SK-N-SH (cell line): ENCODE data around the gene RNF149. TPM values are rescaled to one million over a fixed set of nuclear protein-coding genes. Genes with fewer than 3 reads are reported as not detected.
"Not testable (repeated sequence)": the region's sequence is repeated elsewhere in the genome, so short reads cannot be mapped to it uniquely, and the experiment has no call there.

ENCODE experiments used
- CTCF ChIA-PET: fragments of 300-600, 350-600 bp; formaldehyde crosslinking; extraction: SDS; loops from one replicate; lab custom pipeline; 2021; lab: Yijun Ruan, JAX
- POLR2A ChIA-PET: fragments of 350-600 bp; sonication (Branson Sonifier 250); formaldehyde crosslinking; extraction: SDS; loops from one replicate; lab custom pipeline; 2020; ENCODE audit warnings: antibody characterized with exemption, inconsistent platforms; lab: Yijun Ruan, JAX
- DNase-seq: peaks from one replicate; pipeline ENCODE4 v3.0.0; 2012
- H2AFZ ChIP-seq: fragments of 200-600 bp; sonication (generic); 2 replicates; pipeline ENCODE4 v1.8.1; 2016; ENCODE audit warnings: antibody characterized with exemption, mild to moderate bottlenecking, low read depth
- H3F3A ChIP-seq: fragments of 200-600 bp; sonication (generic); replicated peaks from 2 replicates; pipeline ENCODE3; 2016; ENCODE audit warnings: antibody characterized with exemption, mild to moderate bottlenecking; ENCODE audit not compliant: insufficient read depth
- H3K27ac ChIP-seq, 2 experiments: fragments of 200-500 bp in 1 of 2; fragments of 200-600 bp in 1 of 2; sonication (Bioruptor generic) in 1 of 2; sonication (generic), shearing (Covaris generic) in 1 of 2; 2 replicates each; pipeline versions ENCODE4 v1.5.1 to v1.6.1; 2014 to 2016; ENCODE audit warnings: low read depth in 2 of 2, inconsistent platforms in 1 of 2, low read length in 1 of 2, mild to moderate bottlenecking in 1 of 2, mixed read lengths in 1 of 2
- H3K27me3 ChIP-seq: fragments of 200-600 bp; sonication (generic), shearing (Covaris generic); 2 replicates; pipeline ENCODE4 v1.6.1; 2016; ENCODE audit warnings: mixed run types; ENCODE audit not compliant: insufficient read depth
- H3K36me3 ChIP-seq, 2 experiments: fragments of 200-500 bp in 1 of 2; fragments of 200-600 bp in 1 of 2; sonication (Bioruptor generic) in 1 of 2; sonication (generic) in 1 of 2; replicated peaks in 1 of 2; 2 replicates each; pipeline versions ENCODE3 to v1.5.1; 2014 to 2016; ENCODE audit warnings: low read length in 1 of 2, mild to moderate bottlenecking in 1 of 2; ENCODE audit not compliant: insufficient read depth in 2 of 2, control insufficient read depth in 1 of 2
- H3K4me1 ChIP-seq, 2 experiments: fragments of 200-500 bp in 1 of 2; fragments of 200-600 bp in 1 of 2; sonication (Bioruptor generic) in 1 of 2; sonication (generic), shearing (Covaris generic) in 1 of 2; 2 replicates each; pipeline versions ENCODE4 v1.5.1 to v1.6.1; 2014 to 2016; ENCODE audit warnings: low read depth in 1 of 2, low read length in 1 of 2, mixed run types in 1 of 2; ENCODE audit not compliant: insufficient read depth in 2 of 2, control insufficient read depth in 1 of 2
- H3K4me2 ChIP-seq: fragments of 200-600 bp; sonication (generic), shearing (Covaris generic); 2 replicates; pipeline ENCODE4 v1.6.1; 2017; ENCODE audit warnings: mixed run types
- H3K4me3 ChIP-seq, 2 experiments: fragments of 200-500 bp in 1 of 2; fragments of 200-600 bp in 1 of 2; sonication (Bioruptor generic) in 1 of 2; sonication (generic), shearing (Covaris generic) in 1 of 2; 2 replicates each; pipeline versions ENCODE4 v1.5.1 to v1.8.1; 2014 to 2016; ENCODE audit warnings: low read depth in 2 of 2, inconsistent platforms in 1 of 2, low read length in 1 of 2, mild to moderate bottlenecking in 1 of 2, mixed read lengths in 1 of 2, moderate library complexity in 1 of 2
- H3K79me2 ChIP-seq: fragments of 200-600 bp; sonication (generic); 2 replicates; pipeline ENCODE4 v1.8.1; 2017; ENCODE audit warnings: mild to moderate bottlenecking; ENCODE audit not compliant: insufficient read depth
- H3K9ac ChIP-seq: fragments of 200-600 bp; sonication (generic); 2 replicates; pipeline ENCODE4 v1.6.1; 2017; ENCODE audit warnings: mixed run types
- H3K9me2 ChIP-seq: fragments of 200-600 bp; sonication (generic); 2 replicates; pipeline ENCODE4 v1.6.1; 2017; ENCODE audit warnings: mixed run types
- H3K9me3 ChIP-seq: fragments of 200-600 bp; sonication (generic); 2 replicates; pipeline ENCODE4 v1.6.1; 2017; ENCODE audit warnings: mixed run types, mild to moderate bottlenecking, moderate library complexity
- H4K20me1 ChIP-seq: fragments of 200-600 bp; sonication (generic); 2 replicates; pipeline ENCODE4 v1.6.1; 2017; ENCODE audit warnings: mild to moderate bottlenecking, mixed run types; ENCODE audit not compliant: insufficient read depth
- EP300 ChIP-seq, 2 experiments: IDR thresholded peaks; 2 replicates each; pipeline versions ENCODE4 v1.4.0 to v1.6.1; 2012; ENCODE audit warnings: borderline replicate concordance in 1 of 2, low read depth in 1 of 2, low read length in 1 of 2
- FOSL2 ChIP-seq: IDR thresholded peaks from 2 replicates; pipeline ENCODE4 v1.4.0; 2012; ENCODE audit warnings: low read depth, mild to moderate bottlenecking, moderate library complexity, borderline replicate concordance
- FOXJ3 ChIP-seq: sonication (generic); formaldehyde crosslinking; IDR thresholded peaks from 2 replicates; pipeline ENCODE4 v1.5.1; 2020; ENCODE audit warnings: mild to moderate bottlenecking, missing genetic modification reagents
- GABPA ChIP-seq: IDR thresholded peaks from 2 replicates; pipeline ENCODE4 v1.4.0; 2012; ENCODE audit warnings: low read depth, mild to moderate bottlenecking
- GATA2 ChIP-seq: sonication (generic); formaldehyde crosslinking; IDR thresholded peaks from 2 replicates; pipeline ENCODE4 v1.5.0; 2020; ENCODE audit warnings: mild to moderate bottlenecking, missing genetic modification reagents
- JUND ChIP-seq: IDR thresholded peaks from 2 replicates; pipeline ENCODE4 v1.4.0; 2012
- MEF2A ChIP-seq: IDR thresholded peaks from 2 replicates; pipeline ENCODE4 v1.4.0; 2012; ENCODE audit warnings: low read depth, borderline replicate concordance
- NFIC ChIP-seq: IDR thresholded peaks from 2 replicates; pipeline ENCODE4 v1.4.0; 2012; ENCODE audit warnings: borderline replicate concordance
- RAD21 ChIP-seq: IDR thresholded peaks from 2 replicates; pipeline ENCODE4 v1.6.1; 2012; ENCODE audit warnings: mild to moderate bottlenecking, low read length
- RCOR1 ChIP-seq: fragments of 150-350 bp; IDR thresholded peaks from 2 replicates; pipeline ENCODE4 v1.6.1; 2017; ENCODE audit warnings: antibody characterized with exemption, low read length
- RFX5 ChIP-seq: IDR thresholded peaks from 2 replicates; pipeline ENCODE4 v1.6.1; 2012; ENCODE audit warnings: mild to moderate bottlenecking, improper control_type of control experiment, low read length
- RXRA ChIP-seq: IDR thresholded peaks from 2 replicates; pipeline ENCODE4 v1.4.0; 2012; ENCODE audit warnings: low read depth, mild to moderate bottlenecking, borderline replicate concordance
- SMC3 ChIP-seq: IDR thresholded peaks from 2 replicates; pipeline ENCODE4 v1.6.1; 2012; ENCODE audit warnings: low read depth, low read length, improper control_type of control experiment
- YY1 ChIP-seq: IDR thresholded peaks from 2 replicates; pipeline ENCODE4 v1.4.0; 2012; ENCODE audit warnings: low read depth, mild to moderate bottlenecking
- WGBS: methylation state at CpG from one replicate; pipeline ENCODE4 v1.1.6; 2017; ENCODE audit warnings: low lambda C conversion rate; 5-methylcytosine and 5-hydroxymethylcytosine counted together
- polyA plus RNA-seq, 3 experiments: library from polyadenylated mRNA; depleted of rRNA; stranded (reverse); fragments of >200 nt; gene quantifications; 2 replicates each; pipeline ENCODE4 v1.2.3, GENCODE V29; 2012
- TF ChIP-seq, protein P1 (sequence below): IDR thresholded peaks from 2 replicates; pipeline ENCODE4 v1.4.0; 2012; ENCODE audit warnings: low read depth, borderline replicate concordance
- TF ChIP-seq, protein P2 (sequence below): fragments of 150-350 bp; IDR thresholded peaks from 2 replicates; pipeline ENCODE4 v1.6.1; 2017; ENCODE audit warnings: antibody characterized with exemption, low read length, low read depth, borderline replicate concordance
- TF ChIP-seq, protein P3 (sequence below): IDR thresholded peaks from 2 replicates; pipeline ENCODE4; 2012

RNF149 gene
- polyA plus RNA-seq, 1 of the 3 experiments (the other 2 are of a cell fraction), result 15.3 TPM

DNA sequence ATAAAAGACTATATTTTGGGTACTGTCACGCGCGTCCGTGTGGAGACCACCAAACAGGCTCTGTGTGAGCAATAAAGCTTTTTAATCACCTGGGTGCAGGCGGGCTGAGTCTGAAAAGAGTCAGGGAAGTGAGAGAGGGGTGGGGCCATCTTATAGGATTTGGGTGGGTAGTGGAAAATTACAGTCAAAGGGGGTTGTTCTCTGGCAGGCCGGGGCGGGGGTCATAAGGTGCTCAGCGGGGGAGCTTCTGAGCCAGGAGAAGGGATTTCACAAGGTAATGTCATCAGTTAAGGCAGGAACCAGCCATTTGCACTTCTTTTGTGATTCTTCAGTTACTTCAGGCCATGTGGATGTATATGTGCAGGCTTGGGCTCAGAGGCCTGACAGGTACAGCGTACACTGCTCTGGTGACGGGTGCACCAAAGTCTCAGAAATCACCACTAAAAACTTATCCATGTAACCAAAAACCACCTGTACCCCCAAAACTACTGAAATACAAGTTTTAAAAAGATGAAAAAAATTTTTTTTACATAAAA, 57.2 kb downstream of the RNF149 start:
- peaks cover 36% of the 10 kb centered on the region for H3K79me2 ChIP-seq
- H3K27ac ChIP-seq, H3K4me3 ChIP-seq, H3K9me2 ChIP-seq, H3K27me3 ChIP-seq, DNase-seq, H3K9ac ChIP-seq, H3K4me2 ChIP-seq, H2AFZ ChIP-seq, H3K9me3 ChIP-seq, H3F3A ChIP-seq, POLR2A ChIA-PET, H3K36me3 ChIP-seq: not testable (repeated sequence)
- H4K20me1 ChIP-seq, result peaks cover 12% of the 10 kb centered on the region; the same call in 1 of the 2 replicates
- CTCF ChIA-PET, result interaction anchor here (0.7 to 5.0 kb wide), 10 partner anchors 11 to 1105 kb away, joined by 3 to 25 read pairs (median 4); partner anchors contain the start of gene TBC1D8
- peaks cover 4 to 18% of the 10 kb centered on the region in 2 experiments; a peak in 1 of 4 replicates for H3K4me1 ChIP-seq
- 95% methylated on average over 10 of the region's 10 CpGs for WGBS

DNA sequence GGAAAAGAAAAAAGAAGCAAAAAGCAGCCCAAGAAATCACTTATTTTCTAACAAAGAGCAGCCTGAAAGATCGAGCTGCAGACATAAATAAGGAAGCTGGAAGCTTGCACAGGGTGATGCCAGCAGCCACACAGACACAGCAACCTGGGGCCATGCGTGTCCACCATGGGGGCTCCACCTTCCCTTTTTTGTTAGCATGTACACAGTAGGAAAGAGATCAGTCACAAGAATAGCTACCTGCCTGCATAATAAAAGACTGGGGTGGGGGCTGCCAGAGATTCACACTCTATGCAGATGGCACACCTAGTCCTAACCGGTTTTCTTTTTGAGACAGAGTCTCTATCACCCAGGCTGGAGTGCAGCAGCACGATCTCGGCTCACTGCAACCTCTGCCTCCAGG, 58.7 kb downstream of the RNF149 start:
- Histone ChIP-seq H3K4me1 (peaks cover 4 to 18% of the 10 kb centered on the region in 2 experiments; a peak in 1 of 4 replicates), H3K9me3 (no peaks in the 10 kb centered on the region), H3K79me2 (peaks cover 21% of the 10 kb centered on the region), H3K9me2 (no peaks in the 10 kb centered on the region), H3K27ac (no peak overlapping the region), H3K4me2 (no peak overlapping the region), H3K9ac (no peak overlapping the region), H4K20me1 (peaks cover 11% of the 10 kb centered on the region; the same call in 1 of the 2 replicates), H3K27me3 (no peaks in the 10 kb centered on the region), H3K36me3 (no peaks in the 10 kb centered on the region), H3K4me3 (no peak overlapping the region), H2AFZ (no peak overlapping the region), H3F3A (peaks cover 5% of the 10 kb centered on the region)
- ChIA-PET CTCF (interaction anchor here (0.6 to 5.0 kb wide), 4 partner anchors 9 to 213 kb away, joined by 3 to 25 read pairs (median 3); partner anchors contain the start of gene CREG2), POLR2A (no interaction called here)
- WGBS, result 85% methylated on average over 5 of the region's 5 CpGs
- DNase-seq, result no peak
- TF ChIP-seq, protein P1, sequence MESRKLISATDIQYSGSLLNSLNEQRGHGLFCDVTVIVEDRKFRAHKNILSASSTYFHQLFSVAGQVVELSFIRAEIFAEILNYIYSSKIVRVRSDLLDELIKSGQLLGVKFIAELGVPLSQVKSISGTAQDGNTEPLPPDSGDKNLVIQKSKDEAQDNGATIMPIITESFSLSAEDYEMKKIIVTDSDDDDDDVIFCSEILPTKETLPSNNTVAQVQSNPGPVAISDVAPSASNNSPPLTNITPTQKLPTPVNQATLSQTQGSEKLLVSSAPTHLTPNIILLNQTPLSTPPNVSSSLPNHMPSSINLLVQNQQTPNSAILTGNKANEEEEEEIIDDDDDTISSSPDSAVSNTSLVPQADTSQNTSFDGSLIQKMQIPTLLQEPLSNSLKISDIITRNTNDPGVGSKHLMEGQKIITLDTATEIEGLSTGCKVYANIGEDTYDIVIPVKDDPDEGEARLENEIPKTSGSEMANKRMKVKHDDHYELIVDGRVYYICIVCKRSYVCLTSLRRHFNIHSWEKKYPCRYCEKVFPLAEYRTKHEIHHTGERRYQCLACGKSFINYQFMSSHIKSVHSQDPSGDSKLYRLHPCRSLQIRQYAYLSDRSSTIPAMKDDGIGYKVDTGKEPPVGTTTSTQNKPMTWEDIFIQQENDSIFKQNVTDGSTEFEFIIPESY, result no peak
- TF ChIP-seq FOXJ3 (CRISPR knock-in tag) (no peak), MEF2A (no peak), FOSL2 (no peak), SMC3 (no peak), RXRA (no peak), RAD21 (no peak), JUND (no peak), GATA2 (CRISPR knock-in tag) (no peak), NFIC (no peak), EP300 (IDR thresholded peaks at IDR 0.05; ENCODE audit: borderline replicate concordance in 1 of 2, low read depth in 1 of 2, low read length in 1 of 2) (no peak), GABPA (no peak), RFX5 (no peak), RCOR1 (no peak), YY1 (no peak)
- TF ChIP-seq, protein P2, sequence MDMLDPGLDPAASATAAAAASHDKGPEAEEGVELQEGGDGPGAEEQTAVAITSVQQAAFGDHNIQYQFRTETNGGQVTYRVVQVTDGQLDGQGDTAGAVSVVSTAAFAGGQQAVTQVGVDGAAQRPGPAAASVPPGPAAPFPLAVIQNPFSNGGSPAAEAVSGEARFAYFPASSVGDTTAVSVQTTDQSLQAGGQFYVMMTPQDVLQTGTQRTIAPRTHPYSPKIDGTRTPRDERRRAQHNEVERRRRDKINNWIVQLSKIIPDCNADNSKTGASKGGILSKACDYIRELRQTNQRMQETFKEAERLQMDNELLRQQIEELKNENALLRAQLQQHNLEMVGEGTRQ, result no peak
- TF ChIP-seq, protein P3, sequence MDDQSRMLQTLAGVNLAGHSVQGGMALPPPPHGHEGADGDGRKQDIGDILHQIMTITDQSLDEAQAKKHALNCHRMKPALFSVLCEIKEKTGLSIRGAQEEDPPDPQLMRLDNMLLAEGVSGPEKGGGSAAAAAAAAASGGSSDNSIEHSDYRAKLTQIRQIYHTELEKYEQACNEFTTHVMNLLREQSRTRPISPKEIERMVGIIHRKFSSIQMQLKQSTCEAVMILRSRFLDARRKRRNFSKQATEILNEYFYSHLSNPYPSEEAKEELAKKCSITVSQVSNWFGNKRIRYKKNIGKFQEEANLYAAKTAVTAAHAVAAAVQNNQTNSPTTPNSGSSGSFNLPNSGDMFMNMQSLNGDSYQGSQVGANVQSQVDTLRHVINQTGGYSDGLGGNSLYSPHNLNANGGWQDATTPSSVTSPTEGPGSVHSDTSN, result no peak

DNA sequence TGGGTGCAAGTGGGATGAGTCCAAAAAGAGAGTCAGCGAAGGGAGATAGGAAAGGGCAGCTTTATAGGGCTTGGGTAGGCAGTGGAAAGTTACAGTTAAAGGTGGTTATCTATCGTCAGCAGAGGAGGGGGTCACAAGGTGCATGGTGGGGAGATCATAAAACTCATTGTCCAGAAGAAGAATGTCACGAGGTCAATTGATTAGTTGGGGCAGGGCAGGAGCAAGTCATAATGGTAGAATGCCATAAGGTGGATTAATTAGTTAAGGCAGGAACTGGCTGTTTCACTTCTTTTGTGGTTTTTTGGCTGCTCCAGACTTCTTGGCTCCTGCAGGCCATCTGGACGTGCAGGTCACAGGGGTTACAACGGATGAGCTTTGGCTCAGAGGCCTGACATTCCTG, 59.7 kb downstream of the RNF149 start:
- H2AFZ ChIP-seq, H3K9ac ChIP-seq, POLR2A ChIA-PET, H3K9me3 ChIP-seq, H3F3A ChIP-seq, DNase-seq, H3K4me2 ChIP-seq, H3K4me1 ChIP-seq, H3K36me3 ChIP-seq, H4K20me1 ChIP-seq, H3K9me2 ChIP-seq, H3K27ac ChIP-seq, H3K27me3 ChIP-seq, H3K4me3 ChIP-seq: not testable (repeated sequence)
- CTCF ChIA-PET, result interaction anchor here (5.0 kb wide), 1 partner anchor 8 kb away, joined by 25 read pairs; no protein-coding TSS in a partner anchor
- WGBS, result 75% methylated on average over 5 of the region's 5 CpGs
- peaks cover 10% of the 10 kb centered on the region for H3K79me2 ChIP-seq
